NK-92 (cell line): ENCODE results near the gene KLRC4.
"Not testable (repeated sequence)": the region's sequence is repeated elsewhere in the genome, so short reads cannot be mapped to it uniquely, and the experiment has no call there.

Source experiments
- DNase-seq: peaks from one replicate; lab custom pipeline; 2025; ENCODE audit not compliant: unreplicated experiment; lab: John Stamatoyannopoulos, UW

KLRC4 gene

GRCh38 chr12:10369557-10370415, 39.8 kb downstream of the KLRC4 start:
- DNase-seq, result no peak

GRCh38 chr12:10368206-10369171, 41.1 kb downstream of the KLRC4 start:
- DNase-seq, result no peak

- DNase-seq, result not testable (repeated sequence)
Measured at GRCh38 chr12:10367714-10368113, 41.8 kb downstream of the KLRC4 start.

GRCh38 chr12:10366875-10367274, 42.7 kb downstream of the KLRC4 start:
- DNase-seq, result no peak

GRCh38 chr12:10365696-10366405, 43.7 kb downstream of the KLRC4 start:
- no peak for DNase-seq

- no peak for DNase-seq
Measured at GRCh38 chr12:10364815-10365622, 44.5 kb downstream of the KLRC4 start.

- no peak for DNase-seq
Measured at GRCh38 chr12:10363914-10364814, 45.4 kb downstream of the KLRC4 start.

- no peak for DNase-seq
Measured at GRCh38 chr12:10363658-10363913, 46.0 kb downstream of the KLRC4 start.

- DNase-seq, result no peak
Measured at GRCh38 chr12:10362828-10363657, 46.5 kb downstream of the KLRC4 start.

GRCh38 chr12:10362325-10362724, 47.2 kb downstream of the KLRC4 start:
- DNase-seq, result no peak

- DNase-seq, result no peak
Measured at GRCh38 chr12:10361622-10362021, 47.9 kb downstream of the KLRC4 start.

- DNase-seq, result no peak
Measured at GRCh38 chr12:10361084-10361483, 48.5 kb downstream of the KLRC4 start.

- DNase-seq, result no peak
Measured at GRCh38 chr12:10358969-10359368, 50.6 kb downstream of the KLRC4 start.

- DNase-seq, result no peak
Measured at GRCh38 chr12:10358131-10358530, 51.4 kb downstream of the KLRC4 start.
